ENCODE data around the gene HLCS.

Gene HLCS

GRCh38 chr21:36744560-36745231 is 221.8 kb downstream of the HLCS start:
- no peaks in the 10 kb centered on the region for H3K9me3 ChIP-seq (ENCODE audit: control insufficient read depth, insufficient read depth, low read length)
- H3K9ac ChIP-seq (ENCODE audit: low read depth, low read length): no peak overlapping the region
- peaks cover 12% of the 10 kb centered on the region for H3K4me1 ChIP-seq (ENCODE audit: insufficient read depth, low read length)
- H3K36me3 ChIP-seq (ENCODE audit: insufficient read depth, low read length): no peaks in the 10 kb centered on the region

DNA sequence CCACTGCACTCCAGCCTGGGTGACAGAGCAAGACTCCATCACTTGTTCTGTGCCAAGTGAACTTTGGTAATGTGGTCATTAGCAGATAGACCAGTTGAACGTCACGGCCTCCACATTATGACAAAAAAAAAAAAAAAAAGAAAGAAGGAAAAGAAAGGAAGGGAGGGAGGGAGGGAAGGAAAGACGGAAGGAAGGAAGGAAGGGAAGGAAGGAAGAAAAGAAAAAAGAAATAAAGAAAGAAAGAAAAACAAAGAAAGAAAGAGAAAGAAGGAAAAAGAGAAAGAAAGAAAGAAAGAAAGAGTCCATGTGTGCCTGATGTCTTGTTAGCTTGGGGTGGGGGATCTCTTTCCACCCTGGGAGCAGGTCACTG is 222.3 kb downstream of the HLCS start:
- Histone ChIP-seq H3K9ac (ENCODE audit: low read depth, low read length) (no peak overlapping the region), H3K4me1 (ENCODE audit: insufficient read depth, low read length) (peaks cover 7% of the 10 kb centered on the region), H3K36me3 (ENCODE audit: insufficient read depth, low read length) (no peaks in the 10 kb centered on the region), H3K9me3 (ENCODE audit: control insufficient read depth, insufficient read depth, low read length) (no peaks in the 10 kb centered on the region)

GRCh38 chr21:36743446-36743845 is 223.0 kb downstream of the HLCS start:
- no peaks in the 10 kb centered on the region for H3K9me3 ChIP-seq (ENCODE audit: control insufficient read depth, insufficient read depth, low read length)
- H3K36me3 ChIP-seq (ENCODE audit: insufficient read depth, low read length): no peaks in the 10 kb centered on the region
- H3K9ac ChIP-seq (ENCODE audit: low read depth, low read length): no peak overlapping the region
- no peaks in the 10 kb centered on the region; the same call in 1 of the 2 replicates for H3K4me1 ChIP-seq (ENCODE audit: insufficient read depth, low read length)

- Histone ChIP-seq H3K36me3 (ENCODE audit: insufficient read depth, low read length) (no peaks in the 10 kb centered on the region), H3K9ac (ENCODE audit: low read depth, low read length) (no peak overlapping the region), H3K9me3 (ENCODE audit: control insufficient read depth, insufficient read depth, low read length) (no peaks in the 10 kb centered on the region), H3K4me1 (ENCODE audit: insufficient read depth, low read length) (no peaks in the 10 kb centered on the region; the same call in 1 of the 2 replicates)
Observed at GRCh38 chr21:36743008-36743407, 223.5 kb downstream of the HLCS start.

DNA sequence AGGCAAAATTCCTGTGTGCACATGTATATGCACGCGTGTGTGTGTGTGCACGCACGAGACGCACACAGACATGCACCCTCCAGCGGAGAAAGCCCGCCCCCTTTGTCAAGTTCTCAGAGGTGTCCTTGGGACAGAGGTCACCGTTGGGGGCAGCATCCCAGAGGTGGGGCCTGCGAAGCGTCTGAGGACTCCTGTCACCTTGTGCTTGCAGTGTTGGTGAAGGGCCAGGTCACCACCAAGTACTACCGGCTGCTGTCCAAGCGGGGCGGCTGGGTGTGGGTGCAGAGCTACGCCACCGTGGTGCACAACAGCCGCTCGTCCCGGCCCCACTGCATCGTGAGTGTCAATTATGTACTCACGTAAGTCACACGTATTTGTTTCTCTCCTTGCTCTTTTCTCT is 225.0 kb downstream of the HLCS start:
- Histone ChIP-seq H3K9me3 (ENCODE audit: control insufficient read depth, insufficient read depth, low read length) (no peaks in the 10 kb centered on the region), H3K9ac (ENCODE audit: low read depth, low read length) (no peak overlapping the region), H3K36me3 (ENCODE audit: insufficient read depth, low read length) (no peaks in the 10 kb centered on the region), H3K4me1 (ENCODE audit: insufficient read depth, low read length) (no peaks in the 10 kb centered on the region; the same call in 1 of the 2 replicates)

GRCh38 chr21:36738489-36739126 is 227.9 kb downstream of the HLCS start:
- Histone ChIP-seq H3K9me3 (ENCODE audit: control insufficient read depth, insufficient read depth, low read length) (no peaks in the 10 kb centered on the region), H3K9ac (ENCODE audit: low read depth, low read length) (no peak overlapping the region), H3K36me3 (ENCODE audit: insufficient read depth, low read length) (no peaks in the 10 kb centered on the region), H3K4me1 (ENCODE audit: insufficient read depth, low read length) (no peaks in the 10 kb centered on the region)

DNA sequence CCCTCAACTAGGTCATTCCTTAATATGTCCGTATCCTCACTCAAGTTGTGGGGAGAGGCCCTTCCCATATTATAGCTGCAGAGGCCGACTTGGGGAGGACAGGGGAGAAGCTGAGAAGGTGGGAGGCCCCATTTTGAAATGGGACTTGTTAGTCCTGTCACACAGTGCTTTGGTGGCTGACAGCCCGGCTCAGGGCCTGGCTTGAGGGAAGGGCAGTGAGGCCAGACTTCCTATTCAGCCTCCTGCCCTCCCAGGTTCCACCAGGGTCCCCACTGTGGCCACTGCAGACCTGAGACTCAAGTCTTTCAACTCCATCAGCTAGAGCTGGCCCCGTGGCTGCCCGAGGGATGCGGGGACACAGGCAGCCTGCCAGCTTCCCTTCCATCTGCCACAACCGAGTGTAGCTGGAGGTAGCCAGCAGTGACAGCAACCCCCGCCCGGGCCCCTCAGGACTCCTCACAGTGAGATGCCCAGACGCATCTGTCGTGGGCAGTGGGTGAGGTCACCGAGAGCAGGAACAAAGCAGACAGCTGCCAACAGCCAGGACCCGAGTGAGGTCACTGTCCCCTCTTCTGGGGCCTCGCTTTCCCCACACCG is 230.6 kb downstream of the HLCS start:
- no peaks in the 10 kb centered on the region for H3K36me3 ChIP-seq (ENCODE audit: insufficient read depth, low read length)
- no peak overlapping the region for H3K9ac ChIP-seq (ENCODE audit: low read depth, low read length)
- H3K9me3 ChIP-seq (ENCODE audit: control insufficient read depth, insufficient read depth, low read length): no peaks in the 10 kb centered on the region
- no peaks in the 10 kb centered on the region for H3K4me1 ChIP-seq (ENCODE audit: insufficient read depth, low read length)

DNA sequence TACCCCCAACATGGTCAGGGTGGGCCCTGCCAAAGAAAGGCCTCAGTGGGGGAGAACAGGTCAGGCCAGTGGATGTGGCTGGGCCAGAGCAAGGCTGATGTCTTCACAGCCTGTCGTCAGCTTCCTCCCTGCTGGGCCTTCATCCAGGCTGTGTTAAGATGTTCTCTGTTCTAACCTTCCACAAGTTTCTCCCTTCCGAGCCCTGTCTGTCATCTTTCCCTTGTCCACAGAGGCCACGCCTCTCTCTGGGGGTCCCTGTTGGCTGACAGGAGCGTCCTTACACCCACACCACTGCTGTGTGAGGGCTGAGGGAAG is 231.3 kb downstream of the HLCS start:
- H3K4me1 ChIP-seq (ENCODE audit: insufficient read depth, low read length): no peaks in the 10 kb centered on the region
- no peaks in the 10 kb centered on the region for H3K9me3 ChIP-seq (ENCODE audit: control insufficient read depth, insufficient read depth, low read length)
- no peaks in the 10 kb centered on the region for H3K36me3 ChIP-seq (ENCODE audit: insufficient read depth, low read length)
- no peak overlapping the region for H3K9ac ChIP-seq (ENCODE audit: low read depth, low read length)

DNA sequence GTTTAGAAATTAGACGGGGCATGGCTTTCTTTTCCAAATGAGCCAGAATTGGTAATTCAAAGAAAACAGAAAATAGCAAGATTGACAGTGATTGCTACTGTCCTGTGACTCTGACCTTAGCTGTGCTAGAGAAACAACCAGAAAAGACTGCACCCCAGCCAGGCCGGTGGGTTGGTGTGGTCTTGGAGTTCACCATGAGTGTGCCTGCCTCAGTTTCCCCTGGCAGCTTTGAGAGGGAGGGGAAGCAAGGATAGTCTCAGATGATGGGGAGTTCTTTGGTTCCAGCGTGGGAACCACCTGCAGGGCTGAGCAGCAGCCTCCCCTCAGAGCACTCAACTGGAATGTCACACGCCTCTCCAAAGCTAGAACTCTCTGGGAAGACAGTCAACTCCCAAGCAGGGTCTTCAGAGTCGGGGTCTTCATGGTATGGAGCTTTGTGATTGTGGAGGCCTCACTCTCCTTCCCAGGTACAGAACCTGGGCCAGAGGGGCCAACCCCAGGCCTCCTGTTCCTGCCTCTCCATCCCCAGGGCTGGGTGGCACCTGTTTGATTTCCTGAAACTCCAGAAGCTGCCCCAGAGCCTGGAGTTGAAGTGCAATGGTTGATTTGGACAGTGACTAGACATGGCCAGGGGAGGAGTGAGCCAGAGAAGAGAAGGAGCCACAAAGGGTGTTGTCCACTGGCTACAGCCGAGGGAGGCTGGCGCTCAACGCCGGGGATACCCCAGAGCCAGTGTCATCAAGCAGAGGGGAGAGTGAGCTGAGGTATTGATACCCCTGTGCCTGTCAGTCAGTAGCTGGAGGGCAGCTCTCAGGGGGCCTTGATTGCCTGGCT is 231.9 kb downstream of the HLCS start:
- no peaks in the 10 kb centered on the region for H3K36me3 ChIP-seq (ENCODE audit: insufficient read depth, low read length)
- H3K9ac ChIP-seq (ENCODE audit: low read depth, low read length): no peak overlapping the region
- H3K4me1 ChIP-seq (ENCODE audit: insufficient read depth, low read length): no peaks in the 10 kb centered on the region
- no peaks in the 10 kb centered on the region for H3K9me3 ChIP-seq (ENCODE audit: control insufficient read depth, insufficient read depth, low read length)

- Histone ChIP-seq H3K4me1 (ENCODE audit: insufficient read depth, low read length) (no peaks in the 10 kb centered on the region), H3K9ac (ENCODE audit: low read depth, low read length) (no peak overlapping the region), H3K9me3 (ENCODE audit: control insufficient read depth, insufficient read depth, low read length) (no peaks in the 10 kb centered on the region), H3K36me3 (ENCODE audit: insufficient read depth, low read length) (no peaks in the 10 kb centered on the region)
Observed at GRCh38 chr21:36733857-36734256, 232.6 kb downstream of the HLCS start.

- H3K4me1 ChIP-seq (ENCODE audit: insufficient read depth, low read length): no peaks in the 10 kb centered on the region
- H3K9ac ChIP-seq (ENCODE audit: low read depth, low read length): no peak overlapping the region
Observed at GRCh38 chr21:36732761-36733160, 233.7 kb downstream of the HLCS start.

GRCh38 chr21:36732217-36732616 is 234.3 kb downstream of the HLCS start:
- H3K9ac ChIP-seq (ENCODE audit: low read depth, low read length): no peak overlapping the region
- no peaks in the 10 kb centered on the region for H3K36me3 ChIP-seq (ENCODE audit: insufficient read depth, low read length)
- H3K9me3 ChIP-seq (ENCODE audit: control insufficient read depth, insufficient read depth, low read length): no peaks in the 10 kb centered on the region
- H3K4me1 ChIP-seq (ENCODE audit: insufficient read depth, low read length): no peaks in the 10 kb centered on the region

More at GRCh38 chr21:36732761-36733160, 233.7 kb downstream of the HLCS start:
- H3K9me3 ChIP-seq (ENCODE audit: control insufficient read depth, insufficient read depth, low read length): no peaks in the 10 kb centered on the region
- no peaks in the 10 kb centered on the region for H3K36me3 ChIP-seq (ENCODE audit: insufficient read depth, low read length)

DNA sequence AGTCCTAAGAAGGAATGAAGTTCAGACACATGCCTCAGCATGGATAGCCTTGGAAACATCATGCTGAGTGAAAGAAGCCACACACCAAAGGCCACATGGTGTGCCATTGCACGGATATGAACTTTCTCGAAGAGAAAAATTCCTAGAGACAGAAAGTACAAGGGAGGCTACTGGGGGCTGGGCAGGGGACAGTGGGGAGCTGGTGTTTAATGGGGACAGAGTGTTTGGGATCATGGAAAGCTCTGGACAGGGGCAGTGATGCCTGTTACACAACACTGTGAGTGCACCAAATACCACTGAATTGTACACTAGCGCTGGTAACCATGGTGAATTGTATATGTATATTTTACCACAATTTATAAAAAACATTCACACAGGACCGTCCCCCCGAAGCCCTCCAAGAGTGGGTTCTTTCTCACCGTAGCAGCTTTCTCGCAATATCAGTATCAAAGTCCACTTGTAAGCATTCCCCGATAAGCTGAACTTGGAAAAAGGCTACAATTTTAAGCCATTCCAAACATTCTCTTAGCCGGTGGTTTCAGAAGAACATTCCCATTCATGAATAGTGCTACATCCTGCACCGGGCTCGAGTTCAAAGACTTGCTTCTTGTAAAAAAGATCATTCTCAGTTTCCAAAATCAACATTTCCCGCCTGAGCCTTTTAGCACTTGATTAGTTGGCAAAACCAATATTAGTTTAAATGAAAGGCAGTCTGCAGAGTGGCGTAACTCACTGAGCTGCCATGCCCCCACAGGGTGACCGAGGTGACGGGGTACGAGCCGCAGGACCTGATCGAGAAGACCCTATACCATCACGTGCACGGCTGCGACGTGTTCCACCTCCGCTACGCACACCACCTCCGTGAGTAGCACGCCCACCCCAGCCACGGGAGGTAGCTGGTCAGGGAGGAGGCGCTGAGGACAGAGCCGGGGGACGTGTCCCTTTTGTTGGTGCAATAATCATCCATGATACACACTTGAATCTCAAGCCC is 235.9 kb downstream of the HLCS start:
- H3K36me3 ChIP-seq (ENCODE audit: insufficient read depth, low read length): no peaks in the 10 kb centered on the region
- no peak overlapping the region for H3K9ac ChIP-seq (ENCODE audit: low read depth, low read length)
- H3K4me1 ChIP-seq (ENCODE audit: insufficient read depth, low read length): no peaks in the 10 kb centered on the region
- H3K9me3 ChIP-seq (ENCODE audit: control insufficient read depth, insufficient read depth, low read length): no peaks in the 10 kb centered on the region
